HG03457 (cell line): ENCODE results near the gene HMGB2.

Experiments used
- ATAC-seq: cut with Tn5 transposase; IDR thresholded peaks from one replicate; pipeline ENCODE4 v1.9.1; 2021; ENCODE audit warnings: moderate number of reproducible peaks; ENCODE audit not compliant: unreplicated experiment

HMGB2 gene

DNA sequence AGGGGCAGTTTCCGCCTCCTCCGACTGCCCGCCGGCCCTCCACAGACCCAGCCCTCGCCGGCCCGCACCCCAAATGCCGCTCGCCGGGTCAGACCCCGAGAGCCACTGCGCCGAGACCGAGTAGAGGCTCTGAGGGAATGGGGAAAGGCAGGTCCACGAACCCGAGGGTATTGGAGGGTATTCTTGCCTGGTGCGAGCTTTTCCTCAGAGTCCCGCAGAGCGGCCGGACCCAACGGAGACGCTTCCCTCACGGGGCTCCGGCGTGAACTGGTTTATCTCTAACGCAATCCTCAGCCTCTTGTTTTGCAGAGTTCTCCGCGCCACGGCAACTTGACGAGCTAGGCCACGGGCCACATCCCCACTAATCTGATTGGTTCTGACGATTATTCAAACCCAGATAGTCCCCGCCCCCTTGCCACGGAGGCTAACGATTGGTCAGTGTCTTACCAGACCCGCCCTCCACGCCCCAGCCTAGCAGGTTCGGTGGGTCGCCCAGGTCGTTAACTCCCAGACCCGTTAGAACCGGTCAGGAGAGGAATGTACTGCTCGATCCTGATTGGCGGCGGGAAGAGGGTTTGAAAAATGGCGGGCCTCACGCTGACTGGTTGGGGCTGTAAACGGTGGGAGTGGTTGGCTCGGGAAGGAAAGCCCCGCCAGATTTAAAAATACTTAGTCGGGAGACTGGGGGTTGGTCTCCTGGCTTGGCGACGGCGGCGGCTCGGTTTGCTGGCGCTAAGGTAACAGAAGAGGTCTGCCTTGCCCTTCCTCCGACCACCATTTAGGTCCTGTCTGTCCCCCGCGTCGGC lies at the start of gene HMGB2:
Gene HMGB2, minus strand, starts transcription at position 274 of the 806 bp plus-strand sequence. CDS start 709 bp downstream, outside the sequence.
- peak; percentile 95 for ATAC-seq

DNA sequence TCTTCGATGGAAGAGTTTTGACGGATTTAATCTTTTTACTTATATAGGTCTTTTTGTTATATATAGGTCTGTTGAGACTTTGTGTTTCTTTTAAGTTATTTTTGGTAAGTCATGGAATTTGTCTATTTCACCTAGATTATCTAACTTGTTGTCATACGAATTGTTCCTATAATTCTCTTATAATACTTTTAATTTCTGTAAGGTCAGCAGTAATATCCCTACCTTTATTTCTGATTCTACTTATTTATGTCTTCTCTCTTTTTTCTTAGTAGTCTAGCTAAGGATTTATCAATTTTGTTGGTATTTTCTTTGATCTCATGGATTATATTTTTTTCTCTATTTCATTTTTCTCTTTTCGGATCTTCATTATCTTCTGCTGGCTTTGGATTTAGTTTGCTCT lies 48.2 kb upstream of the HMGB2 start:
- ATAC-seq = no peak

- ATAC-seq = no peak
Measured at GRCh38 chr4:173381610-173382009, 47.5 kb upstream of the HMGB2 start.

DNA sequence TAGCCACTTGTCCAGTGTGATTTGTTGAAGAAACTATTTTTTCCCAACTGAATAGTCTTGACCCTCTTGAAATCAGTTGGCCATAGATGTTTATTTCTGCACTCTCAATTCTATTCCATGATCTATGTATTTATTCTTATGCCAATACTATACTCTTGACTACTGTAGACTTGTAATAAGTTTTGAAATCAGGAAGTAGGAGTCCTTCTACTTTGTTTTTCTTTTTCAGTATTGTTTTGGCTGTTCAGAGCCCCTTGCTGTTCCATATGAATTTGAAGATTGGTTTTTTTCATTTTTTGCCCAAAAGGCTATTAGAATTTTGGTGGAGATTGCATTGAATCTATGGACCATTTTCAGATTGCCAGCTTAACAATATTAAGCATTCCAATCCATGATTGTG lies 46.8 kb upstream of the HMGB2 start:
- no peak for ATAC-seq

GRCh38 chr4:173379929-173380328 lies 45.8 kb upstream of the HMGB2 start:
- ATAC-seq = no peak

- ATAC-seq = no peak
Measured at GRCh38 chr4:173374588-173374987, 40.4 kb upstream of the HMGB2 start.

DNA sequence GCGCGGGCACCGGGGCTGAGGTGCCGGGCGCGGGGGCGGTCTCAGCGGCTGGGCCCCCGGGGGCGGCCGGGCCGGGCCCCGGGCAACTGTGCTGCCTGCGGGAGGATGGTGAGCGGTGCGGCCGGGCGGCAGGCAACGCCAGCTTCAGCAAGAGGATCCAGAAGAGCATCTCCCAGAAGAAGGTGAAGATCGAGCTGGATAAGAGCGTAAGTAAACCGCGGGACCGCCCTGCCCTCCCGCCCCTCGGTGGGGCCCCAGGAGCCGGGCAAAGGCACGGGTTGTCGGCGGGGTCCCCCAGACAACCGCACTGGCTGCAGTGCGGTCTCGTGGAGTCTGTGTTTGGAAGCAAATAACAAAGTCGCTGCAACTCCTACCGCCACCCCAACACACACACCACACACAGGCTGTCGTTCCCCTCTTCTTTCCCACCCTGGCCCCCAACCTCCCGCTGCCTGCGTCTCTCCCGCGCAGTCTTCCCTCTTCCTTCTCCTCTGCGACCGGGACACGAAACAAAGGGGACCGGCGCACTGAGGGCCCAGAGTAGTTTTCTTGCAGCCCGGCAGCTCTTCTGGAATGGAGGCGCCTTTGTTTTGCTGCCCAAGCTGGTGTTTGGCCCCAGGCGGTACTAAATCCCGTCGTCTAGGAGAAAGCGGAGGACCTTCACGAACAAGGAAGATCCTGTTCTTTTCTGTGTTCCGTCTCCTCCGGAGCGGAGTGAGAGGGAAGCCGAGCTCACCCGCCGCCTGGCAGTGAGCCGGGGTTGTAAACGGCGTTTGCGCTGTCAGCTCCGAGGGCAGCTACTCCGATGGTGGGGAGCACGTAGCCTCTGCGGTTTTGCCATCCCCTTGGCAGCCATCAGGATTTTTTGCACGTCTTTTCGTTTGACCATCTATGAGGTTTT lies 37.4 kb upstream of the HMGB2 start:
- ATAC-seq = peak; percentile 14

DNA sequence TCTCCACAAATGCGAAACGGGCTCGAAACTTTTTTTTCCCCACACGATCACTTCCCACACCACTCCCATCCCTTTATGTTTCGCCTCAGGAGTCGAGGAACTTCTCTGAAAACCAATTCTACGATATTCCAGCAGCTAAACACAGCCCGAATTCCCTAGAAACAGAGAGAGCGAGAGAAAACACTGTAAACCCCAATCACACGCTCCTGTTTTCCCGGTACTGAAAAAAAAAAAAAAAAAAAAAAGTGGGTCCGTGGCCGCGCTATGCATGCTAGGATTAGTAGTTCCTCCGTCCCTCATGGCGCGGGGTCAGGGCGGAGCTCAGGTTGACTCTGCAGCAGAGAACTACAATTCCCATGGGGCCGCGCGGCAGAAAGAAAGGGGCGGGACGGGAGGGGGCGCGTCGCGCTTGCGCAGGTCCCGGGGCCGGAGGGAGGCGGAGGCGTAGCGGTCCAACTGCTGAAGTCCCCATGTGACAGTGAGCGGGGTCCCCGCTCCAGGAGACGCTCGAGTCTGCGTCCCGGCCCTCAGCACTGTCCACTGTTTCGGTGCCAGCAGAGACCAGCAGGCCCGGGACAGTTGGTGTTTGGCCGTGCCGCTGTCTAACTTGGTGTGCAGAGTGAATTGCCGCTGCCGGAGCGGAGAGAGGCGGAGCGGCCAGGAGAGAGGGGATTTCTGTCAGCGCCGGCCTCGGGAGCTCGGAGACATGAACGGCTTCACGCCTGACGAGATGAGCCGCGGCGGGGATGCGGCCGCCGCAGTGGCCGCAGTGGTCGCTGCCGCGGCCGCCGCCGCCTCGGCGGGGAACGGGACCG lies 36.5 kb upstream of the HMGB2 start, which contains the start of gene SAP30:
Gene SAP30, plus strand, starts transcription at position 478 of the 815 bp plus-strand sequence. Its CDS starts 229 bp downstream, at position 707.
- peak; percentile 65 for ATAC-seq

GRCh38 chr4:173370130-173370476 lies 35.9 kb upstream of the HMGB2 start:
- peak; percentile 1 for ATAC-seq

GRCh38 chr4:173367946-173368345 lies 33.8 kb upstream of the HMGB2 start:
- no peak for ATAC-seq

GRCh38 chr4:173367285-173367684 lies 33.1 kb upstream of the HMGB2 start:
- ATAC-seq = no peak

DNA sequence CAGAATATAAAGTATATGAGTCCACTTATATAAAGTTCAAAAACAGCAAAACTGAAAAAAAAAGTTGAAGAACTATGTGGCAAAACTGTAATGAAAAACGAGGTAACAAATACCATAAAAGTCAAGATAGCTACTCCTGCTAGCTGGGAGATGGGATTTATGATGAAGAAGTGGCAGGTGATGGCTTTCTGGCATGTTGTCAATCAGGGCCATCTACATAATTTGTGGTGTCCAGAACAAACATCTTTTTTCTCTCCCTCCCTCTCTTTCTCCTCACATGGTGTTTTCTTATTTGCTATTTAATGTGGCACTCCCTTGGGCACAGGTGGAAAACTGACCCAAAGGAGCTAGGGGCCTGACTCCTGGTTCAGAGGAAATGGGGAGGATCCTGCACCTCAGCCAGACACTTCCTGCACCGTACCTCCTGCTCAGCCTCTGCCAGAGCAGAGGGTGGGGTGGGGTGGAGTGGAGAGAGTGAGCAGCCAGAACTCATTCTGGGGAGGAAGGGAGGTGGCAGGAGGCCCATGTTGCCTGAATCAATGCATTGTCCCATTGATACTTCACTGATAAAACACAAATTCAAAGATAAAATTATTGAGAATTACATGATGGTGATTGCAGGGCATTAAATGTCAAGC lies 31.3 kb upstream of the HMGB2 start:
- no peak for ATAC-seq

DNA sequence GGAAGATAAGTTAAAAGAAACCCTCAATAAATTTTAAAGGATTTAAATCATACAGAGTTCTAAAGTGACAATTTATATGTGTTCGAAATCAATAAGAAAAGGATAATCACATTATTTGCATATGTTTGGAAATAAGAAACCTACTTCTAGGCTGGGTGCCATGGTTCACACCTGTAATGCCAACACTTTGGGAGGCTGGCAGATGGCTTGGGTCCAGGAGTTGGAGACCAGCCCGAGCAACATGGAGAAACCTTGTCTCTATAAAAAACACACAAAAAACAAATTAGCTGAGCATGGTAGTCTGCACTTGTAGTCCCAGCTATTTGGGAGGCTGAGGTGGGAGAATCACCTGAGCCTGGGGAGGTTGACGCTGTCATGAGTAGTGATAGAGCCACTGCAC lies 28.5 kb upstream of the HMGB2 start:
- no peak for ATAC-seq

- no peak for ATAC-seq
Measured at GRCh38 chr4:173360587-173361221, 26.5 kb upstream of the HMGB2 start.

DNA sequence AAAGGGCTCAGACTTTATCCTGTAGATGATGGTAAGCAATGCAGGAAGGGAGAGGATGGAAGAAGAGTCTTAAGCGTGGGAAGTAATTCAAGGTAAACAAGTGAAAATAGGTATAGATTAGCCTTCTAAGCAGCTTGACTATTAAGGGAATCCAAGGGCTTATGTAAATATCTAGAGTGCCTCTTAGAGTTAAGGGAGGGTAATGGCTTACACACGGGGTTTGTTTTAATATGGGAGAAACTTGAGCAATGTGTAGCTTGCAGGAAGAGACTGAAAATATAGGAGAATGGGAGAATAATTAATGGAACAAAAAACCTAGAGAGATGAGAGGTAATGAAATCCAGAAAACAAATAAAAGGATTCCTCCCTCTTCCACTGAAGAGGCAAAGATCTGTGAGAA lies 23.8 kb upstream of the HMGB2 start:
- no peak for ATAC-seq

GRCh38 chr4:173347467-173347866 lies 13.3 kb upstream of the HMGB2 start:
- ATAC-seq = no peak

- ATAC-seq = no peak
Measured at GRCh38 chr4:173346074-173346473, 11.9 kb upstream of the HMGB2 start.

DNA sequence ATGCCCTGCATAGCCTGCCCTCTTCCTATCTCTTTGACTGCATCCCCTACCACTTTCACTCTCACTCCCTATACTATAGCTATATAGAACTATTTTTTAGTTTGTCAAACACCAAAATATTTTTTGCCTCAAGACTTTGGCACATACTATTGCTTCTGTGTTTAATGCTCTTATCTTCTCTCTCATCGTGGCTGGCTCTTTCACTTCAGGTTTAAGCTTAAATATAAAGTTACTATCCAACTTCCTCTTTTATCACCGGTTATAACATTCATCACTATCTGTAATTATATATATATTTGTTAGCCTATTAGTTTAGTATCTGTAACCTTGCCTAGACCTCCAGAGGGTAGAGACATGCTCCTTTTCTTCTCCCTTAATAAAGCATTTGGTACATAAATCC lies 11.5 kb upstream of the HMGB2 start:
- no peak for ATAC-seq

GRCh38 chr4:173343832-173344397 lies 9.8 kb upstream of the HMGB2 start:
- no peak for ATAC-seq

DNA sequence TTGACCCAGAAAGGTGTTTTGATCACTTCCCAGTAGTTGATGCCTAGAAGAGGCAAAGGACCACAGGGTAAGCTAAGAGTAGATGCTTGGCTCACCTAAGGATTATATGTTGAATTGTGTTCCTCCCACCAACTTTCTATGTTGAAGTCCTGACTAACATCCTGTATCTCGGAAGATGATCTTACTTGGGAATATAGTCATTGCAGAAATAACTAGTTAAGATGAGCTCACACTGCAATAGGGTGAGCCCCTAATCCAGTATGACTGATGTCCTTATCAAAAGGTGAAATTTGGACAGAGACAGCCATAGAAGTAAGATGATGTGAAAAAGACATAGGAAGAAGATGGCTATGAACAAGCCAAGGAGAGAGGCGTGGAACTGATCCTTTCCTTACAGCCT lies 3.3 kb upstream of the HMGB2 start:
- ATAC-seq = no peak
